Measurements from ENCODE around the gene EOMES.

The EOMES gene

GRCh38 chr3:27684302-27684701 is 37.8 kb downstream of the EOMES start:
- TF ChIP-seq CTCF (IDR thresholded peaks at IDR 0.05; ENCODE audit: low read depth, low read length, missing control alignments) = no peak
- H3K4me3 ChIP-seq (replicated peaks; ENCODE audit: low read depth, low read length) = no peak overlapping the region
- DNase-seq (ENCODE audit: extremely low read depth, low read depth) = no peak

GRCh38 chr3:27681249-27681748 is 40.8 kb downstream of the EOMES start:
- peak; percentile 44 for DNase-seq (ENCODE audit: extremely low read depth, low read depth)
- peak; percentile 50 for TF ChIP-seq CTCF (IDR thresholded peaks at IDR 0.05; ENCODE audit: low read depth, low read length, missing control alignments)
- H3K4me3 ChIP-seq (replicated peaks; ENCODE audit: low read depth, low read length) = no peak overlapping the region

- H3K4me3 ChIP-seq (replicated peaks; ENCODE audit: low read depth, low read length) = no peak overlapping the region
- no peak for DNase-seq (ENCODE audit: extremely low read depth, low read depth)
Observed at GRCh38 chr3:27680517-27681246, 41.4 kb downstream of the EOMES start.

GRCh38 chr3:27679691-27680090 is 42.4 kb downstream of the EOMES start:
- no peak for DNase-seq (ENCODE audit: extremely low read depth, low read depth)
- TF ChIP-seq CTCF (IDR thresholded peaks at IDR 0.05; ENCODE audit: low read depth, low read length, missing control alignments) = no peak

More at GRCh38 chr3:27680517-27681246, 41.4 kb downstream of the EOMES start:
- no peak for TF ChIP-seq CTCF (IDR thresholded peaks at IDR 0.05; ENCODE audit: low read depth, low read length, missing control alignments)

GRCh38 chr3:27678234-27678633 is 43.9 kb downstream of the EOMES start:
- TF ChIP-seq CTCF (IDR thresholded peaks at IDR 0.05; ENCODE audit: low read depth, low read length, missing control alignments) = no peak
- no peak overlapping the region for H3K4me3 ChIP-seq (replicated peaks; ENCODE audit: low read depth, low read length)
- no peak for DNase-seq (ENCODE audit: extremely low read depth, low read depth)

More at GRCh38 chr3:27679691-27680090, 42.4 kb downstream of the EOMES start:
- no peak overlapping the region for H3K4me3 ChIP-seq (replicated peaks; ENCODE audit: low read depth, low read length)

- no peak for TF ChIP-seq CTCF (IDR thresholded peaks at IDR 0.05; ENCODE audit: low read depth, low read length, missing control alignments)
- peak; percentile 22 for DNase-seq (ENCODE audit: extremely low read depth, low read depth)
Observed at GRCh38 chr3:27677565-27677964, 44.6 kb downstream of the EOMES start.

More at GRCh38 chr3:27677565-27677964, 44.6 kb downstream of the EOMES start:
- no peak overlapping the region for H3K4me3 ChIP-seq (replicated peaks; ENCODE audit: low read depth, low read length)

All from HFF-Myc (cell line).